ENCODE data around the gene DAD1.

Gene DAD1

GRCh38 chr14:22589096-22589839 is at the start of gene DAD1 (continued):
- TF ChIP-seq ZNF350 (tag by site-specific recombination; IDR thresholded peaks at IDR 0.05) (no peak), ZNF610 (tag by site-specific recombination; IDR thresholded peaks at IDR 0.05; ENCODE audit: borderline replicate concordance) (no peak), ZNF677 (tag by site-specific recombination; IDR thresholded peaks at IDR 0.05) (no peak), ZNF843 (tag by site-specific recombination; IDR thresholded peaks at IDR 0.05) (no peak), PRDM1 (tag by site-specific recombination; IDR thresholded peaks at IDR 0.05) (no peak), ZNF121 (tag by site-specific recombination; IDR thresholded peaks at IDR 0.05) (no peak), ZNF157 (tag by site-specific recombination; IDR thresholded peaks at IDR 0.05) (no peak), ZNF202 (tag by site-specific recombination; IDR thresholded peaks at IDR 0.05; ENCODE audit: borderline replicate concordance) (no peak), ZNF391 (tag by site-specific recombination; IDR thresholded peaks at IDR 0.05; ENCODE audit: borderline replicate concordance, low read depth) (no peak), HOXD13 (CRISPR knock-in tag; IDR thresholded peaks at IDR 0.05; ENCODE audit: borderline replicate concordance) (no peak), ZBTB44 (tag by site-specific recombination; IDR thresholded peaks at IDR 0.05) (no peak), GLI4 (tag by site-specific recombination; IDR thresholded peaks at IDR 0.05) (no peak), ZNF449 (tag by site-specific recombination; IDR thresholded peaks at IDR 0.05) (no peak), ZNF19 (tag by site-specific recombination; IDR thresholded peaks at IDR 0.05; ENCODE audit: low read depth) (no peak), GLI2 (tag by site-specific recombination; IDR thresholded peaks at IDR 0.05; ENCODE audit: borderline replicate concordance, low read depth) (no peak), ZEB2 (tag by site-specific recombination; IDR thresholded peaks at IDR 0.05) (no peak), FEZF1 (tag by site-specific recombination; IDR thresholded peaks at IDR 0.05) (no peak), ZBTB48 (tag by site-specific recombination; IDR thresholded peaks at IDR 0.05) (peak; percentile 41; the same call in 1 of the 2 replicates), ZNF138 (tag by site-specific recombination; IDR thresholded peaks at IDR 0.05; ENCODE audit: borderline replicate concordance) (no peak), ELK4 (IDR thresholded peaks at IDR 0.05; ENCODE audit: borderline replicate concordance, low read depth, low read length) (no peak; the same call in 1 of the 2 replicates), ZNF585B (tag by site-specific recombination; IDR thresholded peaks at IDR 0.05) (no peak), ZNF148 (tag by site-specific recombination; IDR thresholded peaks at IDR 0.05; ENCODE audit: borderline replicate concordance) (no peak), ZNF621 (tag by site-specific recombination; IDR thresholded peaks at IDR 0.05) (no peak), ZNF274 (IDR thresholded peaks at IDR 0.05; ENCODE audit: low read length) (no peak), ZNF274 (tag by site-specific recombination; IDR thresholded peaks at IDR 0.05; ENCODE audit: borderline replicate concordance) (no peak), ZNF623 (tag by site-specific recombination; IDR thresholded peaks at IDR 0.05) (no peak), ZNF768 (tag by site-specific recombination; IDR thresholded peaks at IDR 0.05) (no peak), SP7 (tag by site-specific recombination; IDR thresholded peaks at IDR 0.05) (peak; percentile 44), ZNF175 (tag by site-specific recombination; IDR thresholded peaks at IDR 0.05) (no peak)
